ENCODE measurements around the gene COL1A2.

The COL1A2 gene

DNA sequence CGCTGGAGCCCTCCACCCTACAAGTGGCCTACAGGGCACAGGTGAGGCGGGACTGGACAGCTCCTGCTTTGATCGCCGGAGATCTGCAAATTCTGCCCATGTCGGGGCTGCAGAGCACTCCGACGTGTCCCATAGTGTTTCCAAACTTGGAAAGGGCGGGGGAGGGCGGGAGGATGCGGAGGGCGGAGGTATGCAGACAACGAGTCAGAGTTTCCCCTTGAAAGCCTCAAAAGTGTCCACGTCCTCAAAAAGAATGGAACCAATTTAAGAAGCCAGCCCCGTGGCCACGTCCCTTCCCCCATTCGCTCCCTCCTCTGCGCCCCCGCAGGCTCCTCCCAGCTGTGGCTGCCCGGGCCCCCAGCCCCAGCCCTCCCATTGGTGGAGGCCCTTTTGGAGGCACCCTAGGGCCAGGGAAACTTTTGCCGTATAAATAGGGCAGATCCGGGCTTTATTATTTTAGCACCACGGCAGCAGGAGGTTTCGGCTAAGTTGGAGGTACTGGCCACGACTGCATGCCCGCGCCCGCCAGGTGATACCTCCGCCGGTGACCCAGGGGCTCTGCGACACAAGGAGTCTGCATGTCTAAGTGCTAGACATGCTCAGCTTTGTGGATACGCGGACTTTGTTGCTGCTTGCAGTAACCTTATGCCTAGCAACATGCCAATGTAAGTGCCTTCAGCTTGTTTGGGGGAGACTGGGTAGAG, at the start of gene COL1A2:
TSS of gene COL1A2 (plus strand) at position 459 of the 704 bp plus-strand sequence. CDS start at position 596, 137 bp downstream.
- no peak for DNase-seq (ENCODE audit: low spot score)

DNA sequence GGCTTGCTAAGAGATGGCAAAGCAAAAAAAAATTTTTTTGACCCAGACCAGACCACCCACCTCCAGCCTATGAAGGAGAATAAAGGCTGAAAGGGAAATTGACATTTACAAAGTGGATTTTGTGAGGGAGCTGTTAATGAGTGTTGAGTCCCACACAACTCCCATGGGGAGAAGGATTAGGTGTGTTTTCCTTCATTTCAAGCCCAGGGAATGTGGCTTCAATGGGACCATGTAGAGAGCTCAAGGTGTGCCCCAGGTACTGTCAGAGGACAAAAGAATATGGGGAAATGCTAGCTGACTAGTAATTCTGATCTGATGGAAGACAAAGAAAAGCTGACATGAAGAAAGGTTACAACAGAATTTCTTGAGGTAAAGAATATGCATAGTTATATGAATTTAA, 48.8 kb upstream of the COL1A2 start:
- DNase-seq (ENCODE audit: low spot score), result no peak

DNA sequence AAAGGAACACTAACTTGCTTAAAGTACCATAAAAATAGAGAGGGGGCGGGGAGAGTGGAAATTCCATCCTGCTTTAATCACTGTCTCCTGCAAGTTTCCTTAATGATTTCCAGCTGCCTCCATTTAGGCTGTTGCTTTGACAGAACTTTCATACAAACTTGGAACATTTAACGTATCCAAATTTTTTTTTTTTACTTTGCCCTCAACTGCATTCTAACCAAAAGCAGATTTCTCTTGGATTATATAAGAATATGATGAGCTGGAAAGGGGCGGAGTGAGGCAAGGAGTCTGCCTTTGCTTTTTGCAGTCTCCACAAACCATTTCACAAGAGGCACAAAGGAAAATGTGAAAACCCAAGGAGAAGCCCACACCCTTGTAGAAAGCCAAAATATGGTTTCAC, 46.6 kb upstream of the COL1A2 start:
- DNase-seq (ENCODE audit: low spot score), result no peak

DNA sequence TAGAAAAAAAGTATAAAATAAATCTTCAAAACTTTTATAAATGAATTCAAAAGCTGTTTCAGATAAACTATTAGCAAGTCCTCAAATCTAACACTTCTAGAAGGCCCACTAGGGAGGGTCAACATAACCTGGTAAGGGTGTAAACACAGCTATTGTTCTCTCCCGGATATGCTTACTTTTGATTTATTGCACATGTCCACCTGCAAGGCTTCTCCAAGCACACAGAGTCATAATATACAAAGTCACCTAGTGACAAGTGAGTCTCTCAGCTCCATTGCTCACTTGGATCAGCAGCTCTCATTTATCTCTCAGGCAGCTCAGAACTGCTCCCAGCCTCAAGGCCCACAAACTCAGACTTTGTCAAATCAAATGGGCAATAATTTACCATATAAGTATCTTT, 44.0 kb upstream of the COL1A2 start:
- no peak for DNase-seq (ENCODE audit: low spot score)

DNA sequence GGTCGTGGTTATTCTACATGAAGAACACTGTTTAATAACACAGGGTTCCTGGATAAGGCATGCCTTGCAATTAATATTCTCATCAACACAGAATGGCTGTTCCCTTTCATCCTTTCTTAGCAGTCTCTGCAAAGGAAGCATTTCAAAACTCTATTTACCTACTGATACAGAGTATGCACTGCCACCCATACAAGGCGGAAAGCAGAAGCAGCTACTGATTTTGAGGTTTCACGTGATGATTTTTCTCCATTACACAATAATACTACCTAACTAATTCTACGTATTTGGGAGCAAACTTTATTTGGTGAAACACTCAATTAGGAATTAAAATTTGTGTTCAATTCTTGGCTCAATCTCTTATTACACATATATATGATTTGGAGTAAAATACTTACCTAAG, 43.0 kb upstream of the COL1A2 start:
- DNase-seq (ENCODE audit: low spot score), result no peak

DNA sequence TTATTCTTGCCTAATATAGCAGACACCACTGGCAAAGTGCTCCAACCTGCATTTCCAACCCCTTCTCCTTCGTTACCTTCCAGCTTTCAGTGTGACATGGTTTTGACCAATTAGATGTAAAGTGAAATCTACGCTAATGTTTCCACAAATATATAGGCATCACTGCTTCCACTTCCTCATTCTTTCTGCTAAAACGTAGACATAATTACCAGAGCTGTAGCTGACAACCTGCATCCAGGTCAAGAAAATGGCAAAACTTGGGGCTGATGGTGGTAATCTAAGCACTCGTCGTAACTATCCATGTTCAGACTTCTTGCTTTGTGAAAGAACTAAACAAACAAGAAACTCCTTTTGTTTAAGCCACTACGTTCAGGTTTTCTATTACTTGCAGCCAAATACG, 41.8 kb upstream of the COL1A2 start:
- no peak for DNase-seq (ENCODE audit: low spot score)

DNA sequence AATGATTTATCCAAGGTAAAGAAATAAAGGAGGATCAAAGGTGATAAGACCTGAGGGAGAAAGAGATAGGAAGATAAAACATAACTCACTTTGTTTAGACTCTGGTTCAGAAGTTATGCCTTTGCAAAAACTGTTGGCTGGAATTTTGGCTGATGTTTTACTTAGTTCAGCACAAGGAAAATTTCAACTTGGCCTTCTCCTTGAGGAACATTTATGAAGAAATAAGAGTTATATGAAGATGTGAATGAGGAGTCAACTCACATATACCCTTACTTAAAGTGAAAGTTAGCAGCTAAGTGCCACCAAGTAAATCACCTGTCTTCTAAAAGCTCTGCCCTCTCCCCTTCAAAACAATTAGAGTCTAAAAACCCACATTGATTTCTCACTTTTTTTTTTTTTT, 39.7 kb upstream of the COL1A2 start:
- DNase-seq (ENCODE audit: low spot score), result no peak

DNA sequence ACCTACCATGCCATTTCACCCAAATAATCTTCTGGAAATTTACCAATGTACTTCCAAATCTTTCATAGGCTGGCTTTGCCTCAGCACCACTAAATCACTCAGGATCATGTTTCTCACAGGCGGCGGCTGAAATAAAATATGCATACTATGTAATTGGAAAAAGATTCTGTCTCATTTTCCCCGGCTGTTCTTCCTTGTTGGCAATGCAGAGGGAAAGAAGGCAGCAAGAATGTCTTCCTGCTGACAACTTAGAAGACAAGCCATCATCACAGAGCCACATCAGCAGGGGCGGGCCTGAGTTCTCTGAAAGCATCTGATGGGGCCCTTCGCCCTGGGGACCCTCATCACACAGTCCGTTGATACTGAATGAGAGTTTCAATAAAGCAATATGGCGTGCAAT, 39.2 kb upstream of the COL1A2 start:
- DNase-seq (ENCODE audit: low spot score), result no peak

DNA sequence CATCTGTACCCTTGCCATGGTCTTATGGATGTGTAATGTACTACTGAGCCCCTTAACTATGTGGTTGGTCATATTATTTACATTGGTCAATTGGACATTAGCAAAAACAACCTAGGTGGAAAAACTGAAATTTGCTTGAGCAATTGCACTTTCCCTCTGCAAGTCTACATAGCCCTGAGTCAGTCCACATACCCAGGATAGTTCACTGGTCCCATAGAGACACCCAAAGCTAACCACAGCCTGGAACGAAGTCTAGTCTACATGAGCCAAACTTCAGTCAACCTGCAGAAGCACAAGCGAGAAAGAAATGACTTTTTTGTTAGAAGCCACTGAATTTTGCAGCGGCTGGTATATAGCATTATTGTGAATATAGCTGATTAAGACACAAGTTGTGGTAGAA, 37.6 kb upstream of the COL1A2 start:
- DNase-seq (ENCODE audit: low spot score), result no peak

DNA sequence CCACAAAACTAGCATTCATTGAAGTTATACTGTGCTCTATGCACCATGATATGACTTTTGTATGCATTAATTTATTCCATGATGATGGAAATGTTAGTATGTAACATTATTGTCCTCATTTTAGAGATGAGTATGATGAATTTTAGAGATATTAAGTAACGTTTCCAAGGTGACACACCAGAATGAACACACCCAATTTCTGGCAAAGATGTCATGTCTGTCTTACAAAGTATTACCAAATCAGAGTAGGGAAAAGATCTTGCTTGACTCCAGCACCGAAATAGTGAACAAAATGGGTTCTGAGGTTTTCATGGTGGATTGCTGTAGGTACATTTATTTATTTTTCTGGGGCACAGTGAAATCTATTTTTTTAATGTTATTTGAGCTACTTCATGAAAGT, 33.8 kb upstream of the COL1A2 start:
- DNase-seq (ENCODE audit: low spot score), result no peak

DNA sequence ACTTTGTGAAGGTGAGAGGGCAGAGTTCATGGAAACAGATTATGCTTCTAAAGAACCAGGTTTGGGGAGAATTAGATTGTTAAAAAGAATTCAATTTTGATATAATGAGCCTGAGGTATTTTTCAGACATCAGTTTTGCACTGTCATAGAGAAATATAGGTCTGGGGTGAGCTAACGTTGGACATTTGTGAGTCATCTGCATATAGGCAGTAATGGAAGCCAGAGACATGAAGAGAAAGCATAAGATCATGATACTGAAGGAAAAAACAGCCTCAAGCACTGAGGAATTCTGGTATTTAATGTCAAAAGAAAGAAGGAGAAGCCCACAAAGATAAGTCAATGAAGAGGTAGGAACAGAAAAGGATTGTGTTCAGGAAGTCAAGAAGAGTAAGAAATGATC, 32.4 kb upstream of the COL1A2 start:
- no peak for DNase-seq (ENCODE audit: low spot score)

DNA sequence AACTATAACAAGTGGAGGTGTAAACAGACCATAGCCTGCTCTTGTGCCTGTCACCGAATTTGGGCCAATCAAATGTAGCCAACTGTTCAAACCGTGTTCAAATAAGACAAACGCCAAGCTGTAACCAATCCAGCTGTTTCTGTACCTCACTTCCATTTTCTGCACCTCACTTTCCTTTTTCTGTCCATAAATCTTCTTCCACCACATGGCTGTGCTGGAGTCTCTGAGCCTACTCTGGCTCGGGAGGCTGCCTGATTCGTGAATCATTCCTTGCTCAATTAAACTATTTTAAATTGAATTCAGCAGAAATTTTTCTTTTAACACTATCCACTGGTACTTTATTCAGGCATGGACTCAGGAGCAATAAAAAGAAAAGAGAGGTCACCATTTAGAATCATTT, 29.9 kb upstream of the COL1A2 start:
- no peak for DNase-seq (ENCODE audit: low spot score)

DNA sequence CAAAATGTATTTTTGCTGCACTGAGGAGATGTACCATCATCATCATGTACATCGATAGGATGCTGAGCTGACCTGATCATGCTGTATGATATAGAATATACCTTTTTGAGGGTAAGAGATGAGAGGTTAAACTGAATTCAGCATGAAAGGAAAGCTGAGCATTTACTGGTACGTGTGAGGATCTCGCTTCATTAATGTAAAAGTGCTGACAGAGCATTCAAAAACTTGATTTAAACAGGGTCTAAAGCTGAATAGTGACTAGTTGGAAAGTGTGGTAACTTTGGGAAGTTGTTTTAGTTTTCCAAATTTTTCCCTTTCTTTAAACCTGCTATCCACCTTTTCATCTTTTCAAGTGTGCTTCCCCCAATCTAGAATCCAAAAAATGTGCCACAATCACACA, 28.5 kb upstream of the COL1A2 start:
- DNase-seq (ENCODE audit: low spot score), result no peak

DNA sequence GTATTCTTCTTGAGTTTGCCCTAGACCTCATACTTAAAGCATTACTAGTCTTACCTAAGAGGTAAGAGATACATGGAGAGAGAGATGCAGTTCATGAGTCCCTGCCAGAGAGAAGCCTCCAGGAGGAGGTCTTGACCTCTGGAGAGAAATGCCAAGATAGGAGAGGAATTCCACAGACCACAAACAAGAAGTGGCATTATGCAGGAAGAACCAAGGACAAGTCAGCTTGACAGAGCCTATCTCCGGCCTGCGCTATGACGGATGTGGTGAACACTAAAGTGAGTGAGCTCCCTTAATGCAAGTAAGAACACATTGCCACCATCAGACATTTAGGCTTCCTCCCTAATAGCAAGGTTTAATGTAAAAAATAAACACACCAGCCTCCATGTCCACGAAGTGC, 27.9 kb upstream of the COL1A2 start:
- no peak for DNase-seq (ENCODE audit: low spot score)

DNA sequence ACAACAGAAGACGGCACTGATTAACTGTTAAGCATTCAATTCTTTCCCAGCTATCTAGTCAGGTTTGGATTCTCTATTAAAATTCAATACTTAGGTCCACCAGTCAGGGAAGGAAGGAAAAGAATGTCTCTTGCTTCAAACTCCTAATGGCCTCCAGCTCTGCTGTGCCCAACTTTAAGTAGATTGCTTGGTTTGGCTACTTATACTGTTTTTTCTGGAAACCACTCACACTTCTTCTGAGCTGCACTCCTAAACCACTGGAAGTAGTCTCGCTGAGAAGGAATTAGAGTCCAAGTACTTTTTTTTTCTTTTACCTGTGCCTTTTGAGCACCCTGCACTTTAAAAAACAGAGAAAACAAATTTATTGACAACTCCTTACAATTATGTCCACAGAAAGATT, 26.7 kb upstream of the COL1A2 start:
- DNase-seq (ENCODE audit: low spot score), result no peak

DNA sequence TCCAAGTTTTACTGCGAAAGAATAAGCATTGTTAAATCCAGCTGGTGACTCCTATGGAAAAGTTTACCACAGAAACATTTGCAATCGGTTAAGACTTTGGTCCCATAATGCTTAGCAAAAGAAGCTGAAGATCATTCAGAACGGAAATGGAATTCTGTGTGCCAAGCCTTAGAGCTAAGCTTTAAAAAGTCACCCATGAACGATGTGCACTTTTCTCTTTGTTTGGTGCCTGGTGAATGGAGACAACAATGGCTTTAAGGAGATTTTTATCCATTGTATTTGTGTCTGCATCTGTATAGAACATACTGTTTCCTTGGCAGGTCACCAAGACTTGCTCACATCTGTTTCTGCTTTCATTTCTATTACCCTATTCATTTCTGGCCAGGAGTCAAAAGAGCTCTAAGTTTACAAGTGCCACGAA, 26.3 kb upstream of the COL1A2 start:
- DNase-seq (ENCODE audit: low spot score), result peak; percentile 46

DNA sequence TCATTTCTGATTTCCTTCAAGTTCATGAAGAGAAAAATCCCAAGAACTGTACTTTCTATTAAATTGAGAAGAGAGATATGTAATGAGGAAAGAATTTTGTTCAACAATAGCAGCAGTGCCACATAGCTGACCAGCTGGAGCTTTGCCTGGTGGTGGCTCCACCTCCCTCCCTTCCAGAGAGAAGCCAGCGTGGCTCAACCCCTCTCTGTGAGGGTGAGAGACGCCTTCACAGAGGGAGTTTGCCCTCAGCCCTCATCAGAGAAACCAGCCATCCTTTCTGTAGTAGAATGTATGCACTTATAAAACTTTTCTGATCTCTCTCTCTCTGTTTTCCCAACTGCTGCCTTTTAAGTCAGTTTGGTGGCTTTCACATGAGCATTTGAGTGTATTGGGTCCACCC, 20.5 kb upstream of the COL1A2 start:
- no peak for DNase-seq (ENCODE audit: low spot score)

DNA sequence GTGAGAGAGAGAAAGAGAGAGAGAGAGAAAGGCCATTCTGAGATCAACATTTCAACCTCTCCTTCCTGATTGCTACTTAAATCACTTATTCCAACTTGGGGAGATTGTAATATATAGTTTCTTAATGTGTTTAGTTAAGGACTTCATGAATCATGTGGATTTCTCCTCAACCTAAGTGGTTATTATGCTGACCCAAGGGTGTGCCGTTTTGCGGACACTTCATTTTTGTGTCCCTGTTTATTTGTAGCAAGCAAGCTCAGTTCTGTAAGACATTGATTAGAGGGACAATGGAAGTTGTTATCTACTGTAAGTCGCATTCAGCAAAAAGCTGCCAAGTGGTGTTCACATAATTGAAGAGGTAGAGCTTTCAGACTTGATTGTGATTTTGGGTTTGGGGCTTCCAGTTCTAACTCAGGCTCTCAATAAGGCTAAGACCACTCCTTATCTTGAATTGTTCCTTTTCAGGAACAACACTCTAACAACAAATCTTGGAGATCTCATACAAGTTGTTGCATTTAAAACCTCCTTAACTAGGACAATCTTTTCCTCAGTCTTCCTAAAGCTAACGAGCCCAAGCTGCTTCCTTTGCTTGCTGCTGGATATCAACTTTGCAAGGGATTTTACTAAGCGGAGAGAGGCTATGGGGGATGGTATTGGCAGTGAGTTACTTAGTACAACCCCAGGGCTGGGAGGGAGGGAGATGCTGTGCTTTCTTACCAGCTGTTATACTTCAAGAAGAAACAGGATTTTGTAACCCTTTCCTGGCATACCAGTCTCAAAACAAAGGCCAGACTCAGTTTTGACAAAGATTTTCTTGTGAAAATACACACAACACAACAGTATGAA, 19.8 kb upstream of the COL1A2 start:
- DNase-seq (ENCODE audit: low spot score), result no peak

DNA sequence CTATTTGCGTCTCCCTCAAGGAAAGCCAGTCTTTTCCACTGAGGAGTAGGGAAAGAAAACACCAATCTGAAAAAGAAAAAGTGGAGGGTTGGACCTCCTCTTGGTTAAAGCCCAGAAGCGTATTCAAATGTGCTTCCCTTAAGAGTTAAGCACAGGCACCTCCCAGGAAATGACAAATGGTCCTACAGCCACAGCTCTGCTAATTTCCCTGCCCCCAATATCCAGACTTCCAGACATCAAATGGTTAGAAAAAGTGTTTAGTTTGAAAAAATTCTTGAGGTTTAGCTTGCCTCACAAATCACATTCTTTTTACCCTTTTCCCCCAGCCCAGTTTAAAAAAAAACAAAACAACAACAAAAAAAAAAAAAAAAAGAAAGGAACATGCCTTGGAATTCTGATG, 19.0 kb upstream of the COL1A2 start:
- DNase-seq (ENCODE audit: low spot score), result peak; percentile 30

DNA sequence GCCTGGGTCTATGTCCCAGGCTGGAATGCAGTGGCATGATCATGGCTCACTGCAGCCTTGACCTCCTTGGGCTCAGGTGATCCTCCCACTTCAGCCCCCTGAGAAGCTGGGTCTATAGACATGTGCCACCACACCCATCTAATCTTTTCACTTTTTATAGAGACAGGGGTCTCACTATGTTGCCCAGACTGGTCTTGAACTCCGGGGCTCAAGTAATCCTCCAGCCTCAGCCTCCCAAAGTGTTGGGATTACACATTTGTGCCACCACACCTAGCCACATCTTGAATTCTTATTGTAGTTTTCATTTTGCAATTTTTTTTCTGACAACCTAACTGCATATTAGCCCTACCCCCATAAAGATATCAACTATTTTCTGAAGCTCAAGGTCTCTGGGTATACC, 18.4 kb upstream of the COL1A2 start:
- no peak for DNase-seq (ENCODE audit: low spot score)

DNA sequence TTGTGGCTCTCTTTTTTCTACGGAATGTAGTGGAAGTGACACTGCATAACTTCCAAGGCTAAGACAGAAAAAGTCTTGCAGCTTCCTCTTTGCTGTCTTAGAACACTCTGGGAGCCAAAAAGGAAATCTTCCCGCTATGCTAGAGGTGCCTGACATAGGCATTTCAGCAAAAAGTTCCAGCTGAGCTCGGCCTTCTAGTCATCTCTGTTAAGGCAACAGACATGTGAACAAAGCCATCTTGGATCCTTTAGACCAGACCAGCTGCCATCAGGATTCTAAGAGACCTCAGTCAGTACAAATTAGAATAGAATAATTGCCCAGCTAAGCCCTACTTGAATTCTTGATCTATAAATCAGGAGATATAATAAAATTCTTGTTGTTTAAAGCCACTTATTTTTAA, 16.3 kb upstream of the COL1A2 start:
- no peak for DNase-seq (ENCODE audit: low spot score)

DNA sequence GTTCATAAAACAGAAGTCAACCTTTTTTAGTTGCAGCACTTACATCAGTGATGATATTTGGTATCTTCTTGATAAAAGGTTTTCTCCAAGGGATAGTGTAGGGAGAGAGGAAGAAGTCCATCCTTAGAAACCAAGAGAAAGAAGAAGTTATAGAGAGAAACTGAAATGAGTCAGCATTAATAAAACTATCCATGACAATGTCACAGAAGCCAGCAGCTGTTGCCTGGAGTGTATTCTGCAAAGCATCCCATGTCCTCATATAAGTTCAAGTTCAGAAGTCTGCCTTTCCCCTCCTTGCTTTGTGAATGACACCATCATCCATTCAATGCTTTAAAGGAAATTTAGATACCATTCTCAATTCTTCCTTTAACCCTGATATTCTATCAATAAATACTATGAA, 14.4 kb upstream of the COL1A2 start:
- no peak for DNase-seq (ENCODE audit: low spot score)

DNA sequence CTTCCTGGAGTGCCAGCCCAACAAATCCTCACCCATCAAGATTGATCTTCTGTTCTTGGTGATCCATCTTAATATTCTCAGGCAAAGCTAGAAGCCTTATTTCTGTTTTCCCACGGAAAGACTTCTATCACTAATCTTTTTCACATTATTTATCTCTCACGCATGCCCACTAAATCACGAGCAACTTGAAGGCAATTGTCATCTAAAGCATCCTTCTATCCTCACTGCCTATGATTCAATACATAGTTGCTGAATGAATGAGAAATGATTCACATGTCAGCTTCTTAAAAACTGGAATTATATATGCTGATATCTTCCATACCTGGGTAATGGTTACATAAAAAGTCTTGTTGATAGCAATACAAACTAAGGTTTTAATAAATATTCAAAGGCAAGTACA, 12.6 kb upstream of the COL1A2 start:
- DNase-seq (ENCODE audit: low spot score), result no peak

DNA sequence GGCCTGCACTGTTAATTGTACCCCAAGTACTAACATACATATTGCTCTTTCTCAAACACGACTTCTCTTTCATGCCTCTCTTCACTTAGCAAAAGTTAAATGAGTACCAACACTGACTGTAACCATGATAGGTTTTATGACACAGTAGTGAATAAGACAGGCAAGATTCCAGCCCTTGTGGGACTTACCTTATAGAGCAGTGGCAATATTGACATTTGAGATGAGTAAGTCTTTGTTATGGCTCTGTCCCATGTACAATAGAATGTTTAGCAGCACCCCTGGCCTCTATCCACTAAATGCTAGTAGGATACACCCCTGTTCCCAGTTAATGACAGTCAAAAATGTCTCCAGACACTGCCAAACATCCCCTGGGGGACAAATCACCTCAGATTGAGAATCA, 11.9 kb upstream of the COL1A2 start:
- no peak for DNase-seq (ENCODE audit: low spot score)

Measured in kidney capillary endothelial cell (primary cell).